Measurements from ENCODE around the gene MAD1L1. TPM values are rescaled to one million over a fixed set of nuclear protein-coding genes. Genes with fewer than 3 reads are reported as not detected.

The MAD1L1 gene
- total RNA-seq, 3 donors from 2014 or later = 25.3 to 31.2 (median 26.2) TPM

DNA sequence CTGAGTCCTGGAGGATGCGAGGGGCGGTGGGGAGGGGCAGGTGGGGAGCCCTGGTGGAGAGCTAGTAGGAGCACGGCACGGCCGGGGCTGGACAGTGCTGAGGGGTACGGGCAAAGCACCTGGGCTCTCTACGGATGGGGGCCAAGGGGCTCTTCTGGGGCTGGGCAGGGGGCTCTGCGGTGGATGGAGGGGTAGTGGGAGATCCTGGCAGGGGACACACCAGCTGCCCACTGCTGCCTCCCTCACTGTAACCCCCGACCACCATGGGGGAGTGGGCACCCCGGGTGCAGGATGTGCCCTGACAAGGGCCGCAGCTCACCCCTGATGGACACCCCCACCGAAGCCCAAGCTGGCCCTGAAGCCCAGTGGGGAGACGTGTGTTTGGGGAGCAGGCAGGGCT is 359.3 kb downstream of the MAD1L1 start:
- no peak for TF ChIP-seq CTCF (IDR thresholded peaks at IDR 0.05)
- intact Hi-C loops (cut with DNase I, micrococcal nuclease) = no loop called here

DNA sequence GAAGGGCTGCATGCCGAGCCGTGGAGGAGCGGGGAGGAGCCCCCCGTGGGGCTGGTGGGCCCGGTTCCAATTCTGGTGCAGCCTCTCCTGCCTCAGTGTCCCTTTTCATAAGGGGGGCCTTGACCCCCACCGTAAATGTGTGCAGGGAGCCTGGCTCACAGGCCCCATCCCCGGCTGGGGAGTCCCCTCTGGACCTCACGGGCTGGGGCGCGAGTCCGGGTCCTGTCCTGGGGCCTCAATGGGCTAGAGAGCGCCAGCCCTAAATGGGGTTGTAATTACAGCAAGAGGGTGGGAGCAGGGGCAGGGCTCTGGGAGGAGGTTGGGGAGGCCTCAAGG is 359.7 kb downstream of the MAD1L1 start:
- ATAC-seq (no peak), DNase-seq (no peak)
- Histone ChIP-seq H3K4me1 (ENCODE audit: low read depth) (no peaks in the 10 kb centered on the region), H3K9me3 (no peaks in the 10 kb centered on the region), H3K36me3 (ENCODE audit: low read depth) (no peaks in the 10 kb centered on the region), H3K4me3 (no peak overlapping the region)
- intact Hi-C loops (cut with DNase I, micrococcal nuclease) = no loop called here
- TF ChIP-seq CTCF (IDR thresholded peaks at IDR 0.05) = no peak

More for the DNA sequence above, 359.3 kb downstream of the MAD1L1 start:
- ATAC-seq = no peak
- no peaks in the 10 kb centered on the region for H3K36me3 ChIP-seq (ENCODE audit: low read depth)
- H3K4me3 ChIP-seq = no peak overlapping the region
- no peak for DNase-seq
- H3K9me3 ChIP-seq = no peaks in the 10 kb centered on the region
- no peaks in the 10 kb centered on the region for H3K4me1 ChIP-seq (ENCODE audit: low read depth)

- no peaks in the 10 kb centered on the region for H3K36me3 ChIP-seq (ENCODE audit: low read depth)
- ATAC-seq (no peak), DNase-seq (no peak)
- TF ChIP-seq CTCF (IDR thresholded peaks at IDR 0.05) = no peak
- no peak overlapping the region for H3K4me3 ChIP-seq
- intact Hi-C loops (cut with DNase I, micrococcal nuclease) = no loop called here
- H3K4me1 ChIP-seq (ENCODE audit: low read depth) = no peaks in the 10 kb centered on the region
- no peaks in the 10 kb centered on the region for H3K9me3 ChIP-seq
These were observed 360.3 kb downstream of the MAD1L1 start for GRCh38 chr7:1872191-1873069.

GRCh38 chr7:1869452-1870130 is 363.2 kb downstream of the MAD1L1 start:
- no peaks in the 10 kb centered on the region for H3K4me1 ChIP-seq (ENCODE audit: low read depth)
- intact Hi-C loops (cut with DNase I, micrococcal nuclease) = no loop called here
- H3K4me3 ChIP-seq = no peak overlapping the region
- no peaks in the 10 kb centered on the region for H3K36me3 ChIP-seq (ENCODE audit: low read depth)
- no peaks in the 10 kb centered on the region for H3K9me3 ChIP-seq
- ATAC-seq = no peak
- TF ChIP-seq CTCF (IDR thresholded peaks at IDR 0.05) = no peak
- no peak for DNase-seq

- no peaks in the 10 kb centered on the region for H3K4me1 ChIP-seq (ENCODE audit: low read depth)
- no peaks in the 10 kb centered on the region for H3K9me3 ChIP-seq
- DNase-seq (no peak), ATAC-seq (no peak)
- intact Hi-C loops (cut with DNase I, micrococcal nuclease) = no loop called here
- TF ChIP-seq CTCF (IDR thresholded peaks at IDR 0.05) = no peak
- H3K36me3 ChIP-seq (ENCODE audit: low read depth) = no peaks in the 10 kb centered on the region
- no peak overlapping the region for H3K4me3 ChIP-seq
These were observed 364.1 kb downstream of the MAD1L1 start for GRCh38 chr7:1868516-1869165.
